LoVo (cell line): Measurements from ENCODE around the gene FRYL.
A peak's percentile ranks its signal among the peaks of the same experiment; 100 is the strongest.
"Not testable (repeated sequence)": the region's sequence is repeated elsewhere in the genome, so short reads cannot be mapped to it uniquely, and the experiment has no call there.

Experiments used
- DNase-seq: peaks from one replicate; pipeline ENCODE4 v3.0.0-alpha.2; 2016; ENCODE audit warnings: low spot score

Gene FRYL

DNA sequence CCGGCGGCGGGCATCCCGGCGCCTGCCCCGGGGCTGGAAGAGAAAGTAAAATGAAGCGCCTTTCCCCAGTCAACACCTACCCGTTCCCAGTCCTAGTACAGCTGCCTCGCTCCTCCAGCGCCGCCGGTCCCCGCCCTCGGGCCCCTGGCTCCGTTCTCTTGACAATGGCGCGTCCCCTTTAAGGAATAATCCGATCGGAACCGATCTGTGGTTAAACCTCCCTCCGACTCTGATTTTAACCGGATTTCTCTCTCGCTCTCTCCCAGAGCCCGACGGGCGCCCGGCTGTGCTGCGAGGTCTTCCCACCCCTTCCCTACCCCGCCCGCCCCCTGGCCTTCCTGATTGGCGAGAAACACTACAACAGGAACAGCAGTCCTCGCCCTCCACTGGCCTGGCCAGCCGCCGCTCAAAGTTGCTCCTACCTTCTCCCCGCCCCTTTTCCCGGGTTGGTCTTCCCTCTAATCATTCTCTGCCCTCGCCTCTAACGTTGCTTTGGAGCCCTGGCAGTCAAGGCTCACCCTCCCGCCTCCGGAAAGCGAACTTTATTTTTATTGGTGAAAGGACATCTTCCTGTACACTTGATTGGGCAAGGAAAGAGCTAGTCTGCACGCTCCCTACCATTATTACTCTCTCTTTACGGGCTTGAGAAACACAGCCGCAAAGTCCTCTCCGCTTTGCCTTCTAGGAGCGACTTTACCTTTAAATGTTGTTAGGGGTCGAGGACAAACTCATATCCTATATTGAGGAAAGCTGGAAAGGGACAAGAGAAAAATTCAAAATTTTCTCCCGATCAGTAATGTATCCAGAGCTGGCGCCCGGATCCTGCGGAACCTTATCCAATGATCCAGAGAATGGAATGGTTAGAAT, at the start of gene FRYL:
FRYL (minus strand) TSS at position 282 of the 867 bp plus-strand sequence. CDS start 145,869 bp downstream, outside the sequence.
- peak; percentile 99 for DNase-seq

DNA sequence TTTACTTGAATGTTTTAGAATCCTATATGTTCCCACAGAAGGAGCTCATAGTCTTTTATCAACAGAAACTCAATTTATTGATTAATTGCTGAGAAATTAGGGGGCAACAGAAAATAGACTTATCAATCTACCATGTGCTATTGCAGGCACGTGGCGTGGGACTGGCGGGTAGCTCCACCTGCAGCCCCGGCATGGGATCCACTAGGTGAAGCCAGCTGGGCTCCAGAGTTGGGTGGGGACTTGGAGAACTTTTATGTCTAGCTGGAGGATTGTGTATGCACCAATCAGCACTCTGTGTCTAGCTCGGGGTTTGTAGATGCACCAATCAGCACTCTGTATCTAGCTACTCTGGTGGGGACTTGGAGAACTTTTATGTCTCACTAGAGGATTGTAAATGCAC, 47.5 kb upstream of the FRYL start:
- DNase-seq, result no peak

DNA sequence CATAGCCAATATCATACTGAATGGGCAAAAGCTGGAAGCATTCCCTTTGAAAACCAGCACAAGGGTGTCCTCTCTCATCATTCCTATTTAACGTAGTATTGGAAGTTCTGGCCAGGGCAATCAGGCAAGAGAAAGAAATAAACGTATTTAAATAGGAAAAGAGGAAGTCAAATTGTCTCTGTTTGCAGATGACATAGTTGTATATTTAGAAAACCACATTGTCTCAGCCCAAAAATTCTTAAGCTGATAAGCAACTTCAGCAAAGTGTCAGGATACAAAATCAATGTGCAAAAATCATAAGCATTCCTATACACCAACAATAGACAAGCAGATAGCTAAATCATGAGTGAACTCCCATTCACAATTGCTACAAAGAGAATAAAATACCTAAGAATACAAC, 41.4 kb upstream of the FRYL start:
- DNase-seq, result not testable (repeated sequence)

DNA sequence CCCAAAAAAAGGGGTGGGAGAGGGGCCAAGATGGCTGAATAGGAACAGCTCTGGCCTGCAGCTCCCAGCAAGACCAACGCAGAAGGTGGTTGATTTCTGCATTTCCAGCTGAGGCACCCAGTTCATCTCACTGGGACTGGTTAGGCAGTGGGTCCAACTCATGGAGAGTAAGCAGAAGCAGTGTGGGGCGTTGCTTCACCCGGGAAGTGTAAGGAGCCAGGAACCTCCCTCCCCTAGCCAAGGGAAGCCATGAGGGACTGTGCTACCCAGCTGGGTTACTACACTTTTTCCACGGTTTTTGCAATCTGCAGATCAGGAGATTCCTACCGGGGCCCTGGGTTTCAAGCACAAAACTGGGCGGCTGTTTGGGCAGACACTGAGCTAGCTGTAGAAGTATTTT, 36.9 kb upstream of the FRYL start:
- no peak for DNase-seq

DNA sequence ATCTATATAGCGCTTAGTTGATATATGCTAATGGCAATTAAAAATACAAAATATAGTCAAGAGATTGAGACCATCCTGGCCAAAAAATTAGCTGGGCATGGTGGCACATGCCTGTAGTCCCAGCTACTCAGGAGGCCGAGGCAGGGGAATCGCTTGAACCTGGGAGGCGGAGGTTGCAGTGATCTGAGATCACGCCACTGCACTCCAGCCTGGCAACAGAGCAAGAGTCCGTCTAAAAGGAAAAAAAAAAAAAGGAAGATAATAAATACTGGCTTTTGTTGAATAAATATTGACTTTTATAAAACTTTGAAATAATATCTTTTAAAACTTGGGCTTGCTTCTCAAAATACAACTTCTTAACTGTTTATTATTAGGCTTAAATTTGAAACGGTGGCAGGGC, 36.2 kb upstream of the FRYL start:
- not testable (repeated sequence) for DNase-seq

DNA sequence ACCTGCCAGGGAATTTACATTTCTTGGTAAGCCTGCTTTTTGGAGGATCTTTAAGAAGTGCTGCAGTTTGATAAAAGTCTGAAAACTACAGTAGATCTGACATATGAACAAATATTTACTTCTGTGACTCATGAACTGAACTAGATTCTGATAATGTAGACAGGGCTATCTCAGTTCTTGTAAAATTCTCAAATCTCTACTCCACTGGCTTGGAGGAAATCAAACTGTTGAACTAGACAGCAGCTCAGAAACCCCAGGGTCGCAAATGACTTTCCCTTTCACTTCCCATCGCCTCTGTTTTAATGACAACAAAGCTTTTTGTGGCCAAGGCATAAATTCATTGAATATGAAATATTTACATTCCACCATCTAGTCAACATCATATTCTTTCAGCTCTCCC, 35.4 kb upstream of the FRYL start:
- no peak for DNase-seq

DNA sequence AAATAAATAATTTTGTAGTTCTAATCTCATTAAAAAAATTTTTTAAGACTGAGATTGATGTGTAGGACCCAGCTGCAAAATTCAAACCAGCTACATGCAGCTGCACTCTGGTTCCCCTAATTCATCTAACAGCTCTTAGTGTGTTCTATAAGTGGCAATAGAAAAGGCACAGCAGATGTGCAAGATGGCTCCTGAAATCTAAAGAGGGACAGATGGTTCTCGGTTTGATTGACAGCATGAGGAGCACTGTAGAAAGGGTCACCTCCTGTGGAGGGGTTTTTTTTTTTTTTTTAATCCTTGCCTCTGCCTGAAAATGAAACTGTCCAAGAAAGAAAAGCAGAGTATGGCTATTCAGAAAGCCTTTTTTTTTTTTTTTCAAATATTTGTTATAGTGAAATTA, 33.9 kb upstream of the FRYL start:
- no peak for DNase-seq

DNA sequence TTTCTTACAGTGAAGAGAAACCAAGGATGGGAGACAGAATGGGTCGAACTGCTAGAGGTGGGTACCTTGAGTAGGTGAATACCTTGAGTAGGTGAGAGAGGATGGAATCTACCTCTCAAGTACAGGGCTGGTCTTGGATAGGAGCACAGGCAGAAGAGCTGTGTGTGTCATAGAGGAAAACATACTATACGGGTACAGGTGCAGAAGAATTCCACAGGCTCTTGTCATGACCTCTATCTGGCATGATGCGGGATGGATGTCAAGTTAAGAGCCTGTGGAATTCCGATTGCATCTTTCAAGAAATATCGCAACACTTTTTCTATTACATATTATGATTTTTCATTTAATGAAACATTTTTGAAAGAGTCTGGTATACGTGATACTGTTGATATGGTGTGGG, 32.8 kb upstream of the FRYL start:
- DNase-seq, result no peak

DNA sequence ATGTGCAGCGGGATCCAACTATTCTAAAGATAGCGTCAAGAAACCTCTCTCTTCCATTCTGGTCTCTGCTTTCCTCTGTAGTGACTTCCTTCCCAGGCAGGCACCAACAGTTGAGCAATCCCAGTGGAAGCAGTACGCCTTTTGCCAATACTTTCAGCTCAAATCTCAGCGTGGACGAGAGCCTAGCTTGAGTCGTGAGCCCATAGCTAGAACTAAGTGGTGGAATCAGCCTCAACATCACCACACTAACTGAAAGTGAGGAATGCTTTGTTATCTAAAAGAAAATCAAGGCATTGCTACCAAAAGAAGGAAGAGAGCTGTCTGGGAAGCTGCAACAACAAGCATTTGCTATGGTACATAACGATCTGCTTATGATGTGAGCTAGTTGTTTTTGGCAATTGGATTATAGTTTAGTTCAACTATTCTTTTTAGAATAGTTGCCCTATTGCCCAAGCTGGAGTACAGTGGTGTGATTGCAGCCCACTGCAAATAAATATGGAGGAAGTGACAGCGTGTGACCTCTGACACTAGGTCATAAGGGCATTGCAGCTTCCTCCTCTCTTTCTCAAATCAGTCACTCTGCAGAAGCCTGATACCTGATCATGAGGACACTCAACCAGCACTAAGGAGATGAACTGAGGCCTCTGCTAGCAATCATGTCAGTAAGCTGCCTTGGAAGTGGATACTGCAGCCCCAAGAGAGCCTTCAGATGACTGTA, 24.7 kb upstream of the FRYL start:
- DNase-seq, result no peak

DNA sequence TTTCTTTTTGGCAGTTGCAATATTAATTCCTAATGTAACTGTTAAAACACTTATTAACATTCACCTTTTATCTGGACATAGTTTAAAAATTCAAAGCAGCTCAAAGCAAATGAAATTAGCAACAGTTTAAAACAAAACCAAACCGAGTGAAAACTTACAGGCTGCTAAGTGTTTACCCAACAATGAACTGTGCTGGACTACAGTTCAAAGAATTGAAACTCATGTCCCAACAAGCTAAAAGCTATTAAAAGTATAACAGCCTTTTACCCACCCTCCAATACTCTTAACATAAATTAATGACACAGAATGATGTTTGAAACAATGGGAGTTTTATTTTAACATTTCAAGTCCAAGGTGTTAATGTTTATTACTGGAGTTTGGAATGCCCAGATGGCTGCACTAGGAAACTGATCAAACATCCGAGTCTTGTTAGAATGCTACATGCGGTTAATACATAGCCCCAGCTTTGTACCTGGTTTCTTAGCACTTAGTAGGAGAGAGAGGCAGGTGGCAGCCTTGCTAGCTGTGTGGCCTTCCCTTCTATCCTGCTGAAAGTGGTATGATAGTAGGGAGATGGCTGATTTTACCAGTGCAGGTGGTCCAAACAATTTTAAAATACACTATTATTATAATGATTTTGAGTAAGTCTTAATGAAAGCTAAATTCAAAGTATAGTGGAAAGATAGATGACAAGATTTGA, 21.1 kb upstream of the FRYL start:
- DNase-seq, result no peak

DNA sequence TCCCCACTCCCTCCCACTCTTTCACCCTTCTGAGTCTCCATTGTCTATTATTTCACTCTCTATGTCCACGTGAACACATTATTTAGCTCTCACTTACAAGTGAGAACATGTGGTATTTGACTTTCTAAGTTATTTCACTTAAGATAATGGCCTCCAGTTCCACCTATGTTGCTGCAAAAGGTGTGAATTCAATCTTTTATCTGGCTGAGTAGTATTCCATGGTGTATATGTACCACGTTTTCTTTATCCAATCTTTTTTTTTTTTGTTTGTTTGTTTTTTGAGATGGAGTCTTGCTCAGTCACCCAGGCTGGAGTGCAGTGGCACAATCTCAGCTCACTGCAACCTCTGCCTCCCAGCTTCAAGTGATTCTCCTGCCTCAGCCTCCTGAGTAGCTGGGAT, 20.1 kb upstream of the FRYL start:
- DNase-seq, result not testable (repeated sequence)

DNA sequence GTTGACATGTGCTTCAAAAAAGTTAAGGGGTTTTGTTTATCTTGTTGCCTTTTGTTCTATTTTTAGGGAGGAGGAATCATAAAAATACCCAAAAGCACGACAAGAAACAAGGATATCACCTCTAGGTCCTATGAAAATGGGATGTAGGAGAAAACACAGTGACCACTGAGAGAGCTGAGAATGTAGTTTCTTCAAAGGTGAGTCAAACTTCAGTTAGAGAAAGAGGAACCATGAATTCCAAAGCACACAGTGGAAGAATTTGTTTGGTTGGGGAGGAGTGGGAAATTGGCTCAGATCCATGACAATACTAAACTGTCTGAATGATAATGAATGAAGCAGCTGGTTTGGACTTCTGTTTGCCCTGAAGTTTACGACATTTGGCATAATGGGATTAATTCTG, 19.1 kb upstream of the FRYL start:
- no peak for DNase-seq

DNA sequence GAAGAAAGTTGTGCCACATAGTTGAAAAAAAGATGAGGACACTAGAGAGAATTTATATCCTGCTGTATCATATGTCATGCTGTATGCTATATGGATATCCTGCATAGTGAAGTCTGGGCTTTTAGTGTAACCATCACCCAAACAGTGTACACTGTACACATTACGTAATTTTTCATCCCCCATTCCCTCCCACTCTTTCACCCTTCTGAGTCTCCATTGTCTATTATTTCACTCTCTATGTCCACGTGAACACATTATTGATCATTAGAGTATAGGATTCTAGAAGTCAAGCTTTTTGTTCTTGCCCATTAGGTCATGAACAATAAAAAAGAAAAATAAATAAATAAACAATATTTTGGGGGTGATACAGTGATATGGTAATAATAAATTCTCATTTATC, 18.0 kb upstream of the FRYL start:
- DNase-seq, result no peak

DNA sequence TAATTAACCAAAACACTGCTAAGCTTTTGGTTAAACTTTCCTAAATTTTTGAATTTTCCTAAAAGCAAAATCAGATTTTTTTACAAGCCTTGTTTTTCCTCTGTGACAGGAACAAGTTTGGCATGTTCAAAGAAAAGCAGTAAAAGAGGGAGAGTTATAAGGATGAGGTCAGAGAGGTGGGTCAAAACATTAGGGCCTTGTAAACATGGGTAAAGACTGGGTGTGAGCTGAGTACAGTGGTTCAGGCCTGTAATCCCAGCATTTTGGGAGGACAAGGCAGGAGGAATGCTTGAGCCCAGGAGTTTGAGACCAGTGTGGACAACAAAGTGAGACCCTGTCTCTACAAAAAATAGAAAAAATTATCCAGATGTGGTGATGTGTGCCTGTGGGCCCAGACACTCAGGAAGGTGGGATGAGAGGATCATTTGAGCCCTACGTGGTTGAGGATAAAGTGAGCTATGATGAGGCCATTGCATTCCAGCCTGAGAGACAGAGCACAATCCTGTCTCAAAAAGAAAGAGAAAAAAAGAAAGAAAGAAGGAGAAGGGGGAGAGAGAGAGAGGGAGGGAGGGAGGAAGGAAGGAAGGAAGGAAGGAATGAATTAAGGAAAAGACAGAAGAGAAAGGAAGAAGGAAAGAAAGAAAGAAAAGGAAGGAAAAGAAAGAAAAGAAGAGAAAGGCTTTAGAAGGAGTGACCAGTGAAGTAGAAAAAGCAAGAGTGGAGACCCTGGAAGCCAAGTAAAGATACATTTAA, 17.0 kb upstream of the FRYL start:
- DNase-seq, result no peak

DNA sequence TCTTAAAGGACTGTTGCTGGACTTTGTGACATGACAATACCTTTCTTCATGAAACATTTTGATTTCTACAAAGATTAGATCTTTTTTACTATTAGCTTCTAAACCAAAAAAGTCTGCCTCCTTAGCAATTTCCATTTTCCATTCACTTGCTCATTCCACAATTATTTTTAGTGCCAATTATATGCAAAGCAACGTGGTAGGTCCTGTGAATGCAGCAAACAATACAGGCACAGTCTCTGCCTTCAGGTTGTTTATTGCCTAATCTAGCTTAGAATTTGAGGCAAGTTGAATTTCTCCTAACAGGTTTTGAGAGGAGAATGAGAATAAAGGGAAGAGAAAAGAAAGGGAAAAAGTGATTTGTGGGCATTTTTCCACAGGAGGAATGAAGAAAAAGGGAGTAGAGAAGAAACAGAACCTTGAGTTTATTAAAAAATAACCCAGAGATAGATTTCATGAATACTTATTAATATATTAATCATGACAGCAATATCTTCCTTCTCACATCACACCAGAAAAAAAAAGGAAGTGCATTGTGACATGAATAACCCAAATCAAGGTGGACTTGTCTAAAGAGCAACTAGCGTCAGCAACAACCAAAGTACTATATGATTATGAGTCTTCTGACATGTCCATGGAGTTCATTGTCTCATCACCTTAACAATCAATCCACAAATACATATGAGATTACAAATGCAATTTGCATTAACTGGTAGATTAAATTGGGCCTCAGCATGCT, 16.3 kb upstream of the FRYL start:
- DNase-seq, result no peak

DNA sequence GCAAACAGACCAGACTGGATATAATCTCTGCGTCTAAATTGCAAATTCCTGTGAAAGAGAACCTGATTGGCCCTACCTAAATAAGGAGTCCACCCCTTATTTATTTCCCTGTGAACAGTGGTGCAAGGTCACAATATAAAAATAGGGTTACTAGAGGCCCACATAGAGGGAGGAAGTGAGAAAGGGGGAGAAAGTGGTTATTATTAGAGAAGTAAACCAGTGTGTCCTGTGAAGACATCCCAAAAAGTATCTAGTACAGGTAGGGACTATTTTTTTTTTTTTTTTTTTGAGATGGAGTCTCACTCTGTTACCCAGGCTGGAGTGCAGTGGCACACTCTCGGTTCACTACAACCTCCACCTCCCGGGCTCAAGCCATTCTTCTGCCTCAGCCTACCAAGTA, 15.0 kb upstream of the FRYL start:
- DNase-seq, result no peak

DNA sequence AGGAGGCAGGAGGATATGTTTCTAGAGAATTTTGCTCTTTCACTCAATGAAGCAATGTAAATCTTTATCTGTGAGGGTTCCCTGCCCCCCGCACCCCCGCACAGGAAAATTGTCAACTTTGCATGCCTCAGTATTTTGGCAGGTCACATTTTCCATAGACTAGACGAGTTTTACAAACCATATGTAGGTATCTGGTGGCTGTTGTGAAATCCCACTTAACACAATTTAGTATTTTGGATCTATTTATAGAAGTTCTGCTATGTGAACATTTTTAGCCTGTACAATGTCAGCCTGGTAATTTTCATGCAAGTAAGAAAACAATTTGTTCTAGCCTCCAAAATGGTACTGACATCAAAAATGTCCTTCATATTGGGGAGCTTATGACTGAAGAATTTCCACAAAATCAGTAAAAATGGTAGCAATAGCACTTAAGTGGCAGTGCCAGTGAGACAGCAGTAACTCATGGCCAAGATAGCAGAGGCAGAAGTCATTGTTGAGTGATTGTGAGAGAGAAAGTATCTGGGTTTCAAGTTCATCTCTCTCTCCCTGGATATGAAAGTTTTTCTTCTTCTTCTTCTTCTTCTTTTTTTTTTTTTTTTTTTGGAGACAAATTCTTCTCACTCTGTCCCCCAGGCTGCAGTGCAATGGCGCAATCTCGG, 12.4 kb upstream of the FRYL start:
- no peak for DNase-seq

DNA sequence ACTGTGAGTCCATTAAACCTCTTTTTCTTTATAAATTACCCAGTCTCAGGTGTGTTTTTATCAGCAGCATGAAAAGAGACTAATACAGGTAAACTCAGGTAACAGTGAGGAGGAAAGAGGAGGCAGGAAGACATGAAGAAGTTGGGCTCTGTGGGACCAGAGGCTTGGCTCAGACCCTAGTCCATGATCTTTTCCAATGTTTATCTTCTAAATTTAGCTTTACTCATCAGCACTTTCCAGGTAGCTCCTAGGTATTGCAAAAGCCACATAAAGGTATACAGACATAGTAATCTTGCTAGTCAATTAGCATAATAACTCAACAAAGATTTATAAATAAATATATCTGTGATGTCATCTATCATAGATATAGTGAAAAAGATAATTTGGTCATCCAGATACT, 11.2 kb upstream of the FRYL start:
- DNase-seq, result no peak

DNA sequence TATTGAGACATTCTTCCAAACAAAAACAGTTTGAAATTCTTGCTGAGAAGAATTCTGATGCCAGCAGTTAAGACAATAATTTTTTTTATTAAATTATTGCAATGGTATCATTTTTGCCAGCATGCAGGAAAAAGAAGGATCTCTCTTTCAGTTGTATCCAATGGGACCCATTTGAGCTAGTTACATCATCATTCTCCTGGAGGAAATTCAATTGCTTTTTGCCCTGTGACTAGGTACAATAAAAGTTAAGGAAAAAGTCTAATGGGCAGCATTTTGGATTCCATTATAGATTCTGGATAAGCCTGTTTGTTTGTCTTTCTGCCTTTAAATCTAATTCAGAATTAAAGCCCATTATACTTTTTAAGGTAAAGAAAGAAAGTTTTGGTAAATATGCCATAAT, 10.5 kb upstream of the FRYL start:
- DNase-seq, result no peak

DNA sequence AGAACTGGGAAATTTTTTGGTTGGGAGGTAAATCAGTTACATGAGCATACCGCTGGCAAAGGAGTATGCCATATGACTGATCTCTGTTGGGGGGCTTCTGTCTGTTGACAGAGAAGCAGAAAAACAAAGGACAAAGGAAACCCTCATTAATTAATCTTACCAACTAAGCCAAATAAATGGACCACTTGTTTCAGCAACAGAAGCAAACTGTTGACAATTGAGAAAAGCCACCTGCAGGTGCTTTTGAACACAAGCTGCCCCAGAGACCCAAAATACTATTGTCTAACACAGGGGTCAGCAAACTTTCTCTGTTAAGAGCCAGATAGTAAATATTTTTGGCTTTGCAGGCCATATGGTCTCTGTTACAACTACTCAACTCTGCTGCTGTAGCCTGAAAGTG, 7.0 kb upstream of the FRYL start:
- no peak for DNase-seq

DNA sequence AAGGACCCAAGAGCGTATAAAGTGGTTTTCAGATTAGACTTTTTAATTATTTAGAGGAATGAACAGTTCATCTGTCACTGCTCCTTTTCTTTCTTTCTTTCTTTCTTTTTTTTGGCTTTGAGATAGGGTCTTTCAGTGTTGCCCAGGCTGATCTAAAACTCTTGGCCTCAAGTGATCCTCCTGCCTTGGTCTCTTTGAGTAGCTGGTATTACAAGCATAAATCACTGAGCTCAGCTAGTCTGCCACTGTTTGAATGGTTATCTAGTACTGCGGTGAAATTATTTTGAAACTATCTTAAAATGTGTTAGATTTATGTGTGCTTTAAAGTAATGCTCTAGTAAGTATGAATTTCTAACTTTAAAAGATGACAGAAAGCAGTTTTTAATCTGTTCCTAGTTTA, 6.5 kb upstream of the FRYL start:
- DNase-seq, result no peak
